Measurements from ENCODE around the gene PROKR2.
A peak's percentile ranks its signal among the peaks of the same experiment; 100 is the strongest.

Gene PROKR2

GRCh38 chr20:5279661-5280060 lies 37.1 kb downstream of the PROKR2 start:
- Histone ChIP-seq H3K27ac (replicated peaks) (no peak overlapping the region), H3K27me3 (ENCODE audit: insufficient read depth, poor library complexity, severe bottlenecking) (peaks cover 9% of the 10 kb centered on the region), H3K4me3 (replicated peaks; ENCODE audit: insufficient read depth, low read length) (no peak overlapping the region)
- DNase-seq (ENCODE audit: low read depth in 1 of 2, low spot score in 1 of 2) = peak in 1 of 2 experiments; percentile 18
- TF ChIP-seq REST (IDR thresholded peaks at IDR 0.05; ENCODE audit: insufficient replicate concordance, low read depth) = no peak
- TF ChIP-seq CTCF (IDR thresholded peaks at IDR 0.05; ENCODE audit: insufficient read depth, low read length) = no peak
- TF ChIP-seq SPI1 (IDR thresholded peaks at IDR 0.05; ENCODE audit: borderline replicate concordance, low read depth) = no peak
- no peak for TF ChIP-seq POLR2AphosphoS5 (IDR thresholded peaks at IDR 0.05; ENCODE audit: low read depth)
- no peak for TF ChIP-seq GABPA (IDR thresholded peaks at IDR 0.05; ENCODE audit: low read depth)

- peaks cover 3% of the 10 kb centered on the region for H3K27me3 ChIP-seq (ENCODE audit: insufficient read depth, poor library complexity, severe bottlenecking)
- no peak for TF ChIP-seq SPI1 (IDR thresholded peaks at IDR 0.05; ENCODE audit: borderline replicate concordance, low read depth)
- no peak for TF ChIP-seq CTCF (IDR thresholded peaks at IDR 0.05; ENCODE audit: insufficient read depth, low read length)
- TF ChIP-seq GABPA (IDR thresholded peaks at IDR 0.05; ENCODE audit: low read depth) = no peak
- TF ChIP-seq POLR2AphosphoS5 (IDR thresholded peaks at IDR 0.05; ENCODE audit: low read depth) = no peak
- no peak for TF ChIP-seq REST (IDR thresholded peaks at IDR 0.05; ENCODE audit: insufficient replicate concordance, low read depth)
- no peak overlapping the region for H3K27ac ChIP-seq (replicated peaks)
- no peak for DNase-seq (ENCODE audit: low read depth in 1 of 2, low spot score in 1 of 2)
- no peak overlapping the region for H3K4me3 ChIP-seq (replicated peaks; ENCODE audit: insufficient read depth, low read length)
Measured at GRCh38 chr20:5272268-5272667, 44.5 kb downstream of the PROKR2 start.

GRCh38 chr20:5270603-5271002 lies 46.2 kb downstream of the PROKR2 start:
- H3K27ac ChIP-seq (replicated peaks) = no peak overlapping the region
- DNase-seq (ENCODE audit: low read depth in 1 of 2, low spot score in 1 of 2) = no peak
- H3K4me3 ChIP-seq (replicated peaks; ENCODE audit: insufficient read depth, low read length) = no peak overlapping the region
- peaks cover 3% of the 10 kb centered on the region for H3K27me3 ChIP-seq (ENCODE audit: insufficient read depth, poor library complexity, severe bottlenecking)
- TF ChIP-seq POLR2AphosphoS5 (IDR thresholded peaks at IDR 0.05; ENCODE audit: low read depth) (no peak), REST (IDR thresholded peaks at IDR 0.05; ENCODE audit: insufficient replicate concordance, low read depth) (no peak), SPI1 (IDR thresholded peaks at IDR 0.05; ENCODE audit: borderline replicate concordance, low read depth) (no peak), CTCF (IDR thresholded peaks at IDR 0.05; ENCODE audit: insufficient read depth, low read length) (no peak), GABPA (IDR thresholded peaks at IDR 0.05; ENCODE audit: low read depth) (no peak)
